Activated naive CD4-positive, alpha-beta T cell treated with anti-CD3 and anti-CD28 coated beads, Interleukin-2, amount 50 U/mL, for 16 hours (primary cell): ENCODE data around the gene ENOX1.
"Not testable (repeated sequence)": the region's sequence is repeated elsewhere in the genome, so short reads cannot be mapped to it uniquely, and the experiment has no call there.

Source experiments
- DNase-seq: peaks from one replicate; pipeline ENCODE4 v3.0.0-alpha.2; 2020

Gene ENOX1

GRCh38 chr13:43786766-43787517 lies at the start of gene ENOX1:
Gene ENOX1, minus strand, starts transcription at chr13:43786972.
- DNase-seq: peak; percentile 30

GRCh38 chr13:43835701-43836100 lies 48.9 kb upstream of the ENOX1 start:
- DNase-seq: no peak

GRCh38 chr13:43831088-43831487 lies 44.3 kb upstream of the ENOX1 start:
- no peak for DNase-seq

- DNase-seq: no peak
Observed at GRCh38 chr13:43830497-43830881, 43.7 kb upstream of the ENOX1 start.

GRCh38 chr13:43824656-43825055 lies 37.9 kb upstream of the ENOX1 start:
- DNase-seq: not testable (repeated sequence)

- DNase-seq: no peak
Observed at GRCh38 chr13:43822969-43823368, 36.2 kb upstream of the ENOX1 start.

- DNase-seq: no peak
Observed at GRCh38 chr13:43816401-43816889, 29.7 kb upstream of the ENOX1 start.

- DNase-seq: no peak
Observed at GRCh38 chr13:43815204-43815603, 28.4 kb upstream of the ENOX1 start.

- DNase-seq: no peak
Observed at GRCh38 chr13:43808676-43809075, 21.9 kb upstream of the ENOX1 start.

GRCh38 chr13:43805681-43806128 lies 18.9 kb upstream of the ENOX1 start:
- no peak for DNase-seq

- DNase-seq: no peak
Observed at GRCh38 chr13:43805071-43805468, 18.3 kb upstream of the ENOX1 start.

- DNase-seq: no peak
Observed at GRCh38 chr13:43804461-43805070, 17.8 kb upstream of the ENOX1 start.

GRCh38 chr13:43802511-43802910 lies 15.7 kb upstream of the ENOX1 start:
- DNase-seq: no peak

- no peak for DNase-seq
Observed at GRCh38 chr13:43800828-43801227, 14.1 kb upstream of the ENOX1 start.

- DNase-seq: no peak
Observed at GRCh38 chr13:43799191-43799590, 12.4 kb upstream of the ENOX1 start.

GRCh38 chr13:43797869-43798268 lies 11.1 kb upstream of the ENOX1 start:
- no peak for DNase-seq

GRCh38 chr13:43797159-43797558 lies 10.4 kb upstream of the ENOX1 start:
- no peak for DNase-seq

GRCh38 chr13:43794416-43794815 lies 7.6 kb upstream of the ENOX1 start:
- no peak for DNase-seq

GRCh38 chr13:43792076-43792881 lies 5.5 kb upstream of the ENOX1 start:
- DNase-seq: no peak

- no peak for DNase-seq
Observed at GRCh38 chr13:43787997-43788396, 1.2 kb upstream of the ENOX1 start.

- DNase-seq: no peak
Observed at GRCh38 chr13:43787518-43787891, 733 bp upstream of the ENOX1 start.

- no peak for DNase-seq
Observed at GRCh38 chr13:43786472-43786765, 353 bp downstream of the ENOX1 start.

- peak; percentile 16 for DNase-seq
Observed at GRCh38 chr13:43785650-43786471, 911 bp downstream of the ENOX1 start.
